ENCODE results near the gene CACNA1C.

GRCh38 chr12:2183556-2184541, 131.1 kb downstream of the CACNA1C start:
- TF ChIP-seq POLR2AphosphoS5 (IDR thresholded peaks at IDR 0.05) (no peak), POLR2A (IDR thresholded peaks at IDR 0.05) (no peak), CTCF (IDR thresholded peaks at IDR 0.05) (no peak)

All from upper lobe of left lung (tissue), 4 donors.